Femur (tissue), 1 donor: Measurements from ENCODE around the gene AUTS2.

ENCODE experiments used
- DNase-seq: peaks from one replicate; pipeline ENCODE4 v3.0.0-alpha.2; 2017

Gene AUTS2

GRCh38 chr7:70154521-70155180, 556.4 kb downstream of the AUTS2 start:
- no peak for DNase-seq

- DNase-seq = no peak
These were observed 557.8 kb downstream of the AUTS2 start for GRCh38 chr7:70156057-70156456.

GRCh38 chr7:70159121-70159520, 560.8 kb downstream of the AUTS2 start:
- no peak for DNase-seq

GRCh38 chr7:70165477-70166170, 567.3 kb downstream of the AUTS2 start:
- no peak for DNase-seq

GRCh38 chr7:70171369-70171920, 573.2 kb downstream of the AUTS2 start:
- DNase-seq = no peak

DNA sequence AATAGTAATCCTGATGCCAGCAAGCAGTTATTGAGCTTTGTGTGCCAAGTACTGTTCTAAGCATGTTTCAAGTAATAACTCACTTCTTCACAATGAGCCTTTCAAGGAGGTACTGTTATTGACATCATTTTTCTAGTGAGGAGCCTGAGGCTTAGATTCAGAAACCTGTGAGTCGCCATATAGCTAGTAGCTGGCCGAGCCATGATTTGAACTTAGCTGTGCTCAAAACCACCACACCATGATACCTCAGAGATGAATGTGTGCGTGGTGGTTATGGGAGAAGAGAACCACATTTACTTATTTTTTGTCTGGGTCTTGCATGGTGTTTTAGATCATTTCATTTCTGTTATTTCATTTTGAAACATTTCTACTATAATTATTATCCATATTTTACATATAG, 578.9 kb downstream of the AUTS2 start:
- no peak for DNase-seq

GRCh38 chr7:70178211-70178610, 579.9 kb downstream of the AUTS2 start:
- DNase-seq = no peak

DNA sequence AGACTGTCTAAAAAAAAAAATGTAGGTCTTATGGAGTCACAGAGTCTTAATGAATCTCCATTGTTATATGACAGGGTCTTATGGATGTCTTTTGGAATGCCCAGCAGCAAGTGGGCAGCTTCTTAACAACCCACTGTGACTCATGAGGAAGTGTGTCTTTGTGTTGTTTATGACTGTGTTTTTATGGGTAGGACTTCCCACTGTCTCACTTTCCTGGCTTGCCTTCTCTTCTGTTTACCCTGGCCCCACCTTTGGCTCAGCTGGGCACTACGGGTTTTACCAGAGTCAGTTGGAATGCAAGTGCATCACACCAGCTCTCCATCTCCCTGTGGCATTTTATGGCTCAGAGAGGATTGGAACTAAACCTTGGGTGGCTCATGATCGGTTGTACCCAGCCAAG, 580.5 kb downstream of the AUTS2 start:
- no peak for DNase-seq

DNA sequence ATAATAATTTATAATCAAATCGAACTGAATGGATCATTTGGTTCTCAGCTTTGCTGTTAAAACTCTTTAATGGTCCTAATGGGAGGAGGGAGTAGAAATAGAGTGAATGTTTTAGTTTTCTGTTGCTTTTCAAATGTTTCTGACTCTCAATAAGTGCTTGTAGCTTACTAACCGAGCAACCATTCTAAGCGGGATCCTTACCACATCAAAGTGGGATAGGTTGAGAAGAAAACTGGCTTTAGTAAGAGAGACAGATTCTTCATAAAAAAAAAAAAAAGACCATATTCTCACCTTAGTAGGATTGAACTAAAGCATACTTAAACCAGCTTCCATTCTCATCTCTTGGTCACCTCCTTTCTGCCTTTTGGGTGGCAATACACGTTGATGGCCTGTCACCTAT, 584.2 kb downstream of the AUTS2 start:
- DNase-seq = no peak

GRCh38 chr7:70183278-70183677, 585.0 kb downstream of the AUTS2 start:
- DNase-seq = no peak

DNA sequence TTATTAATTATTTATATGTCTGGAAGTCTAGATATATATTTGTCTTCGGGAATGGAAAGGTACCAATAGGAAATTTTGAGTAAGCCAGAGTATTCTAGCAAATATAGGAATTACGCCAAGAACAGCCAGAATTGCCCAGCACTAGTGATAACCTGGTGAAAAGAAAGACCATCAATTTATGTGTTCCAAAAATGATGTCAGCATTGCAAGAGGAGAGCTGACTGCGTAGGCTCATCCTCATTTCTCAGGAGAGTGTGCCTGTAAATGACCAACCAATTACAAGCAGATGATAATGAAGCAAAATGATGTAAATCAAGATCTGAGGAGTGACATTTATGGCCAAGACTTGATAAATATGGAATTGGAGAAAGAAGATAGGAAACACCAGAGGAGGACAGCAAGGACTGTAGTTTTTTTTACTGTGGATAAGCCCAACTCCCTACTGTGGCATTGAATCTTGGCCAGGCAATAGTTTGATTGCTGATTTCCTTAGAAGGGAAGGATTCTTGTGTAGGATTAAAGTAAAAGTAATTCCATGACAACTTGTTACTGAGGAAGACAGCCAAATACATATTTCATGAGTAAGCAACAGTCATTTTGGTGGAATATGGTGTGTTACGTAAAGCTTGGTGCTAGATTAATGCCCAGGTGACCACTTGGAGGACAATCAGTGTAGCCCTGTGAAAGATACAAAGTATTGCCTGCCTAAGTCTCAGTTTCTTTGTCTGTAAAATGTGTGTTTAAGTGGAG, 590.8 kb downstream of the AUTS2 start:
- no peak for DNase-seq

- no peak for DNase-seq
These were observed 591.5 kb downstream of the AUTS2 start for GRCh38 chr7:70189776-70190175.

DNA sequence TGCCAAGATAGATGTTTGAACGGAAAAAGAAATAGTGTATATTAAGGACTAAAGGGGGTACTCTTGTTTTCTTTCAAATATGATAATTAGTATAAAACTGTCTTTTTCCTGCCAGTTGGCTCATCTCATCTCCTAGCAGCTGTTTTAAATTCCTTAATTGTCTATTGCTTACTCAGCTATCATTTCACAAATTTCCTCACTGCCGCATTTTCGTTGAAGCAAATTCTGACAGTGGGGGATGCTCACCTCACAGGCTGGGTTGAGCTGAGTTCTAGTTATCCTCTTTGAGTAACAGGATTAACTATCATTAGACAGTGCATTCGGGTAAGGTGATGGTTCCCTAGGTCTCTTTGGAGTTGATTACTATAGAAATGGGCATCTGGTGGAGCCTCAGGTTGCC, 592.0 kb downstream of the AUTS2 start:
- DNase-seq = no peak

GRCh38 chr7:70193514-70193913, 595.2 kb downstream of the AUTS2 start:
- DNase-seq = no peak

GRCh38 chr7:70208236-70209063, 610.2 kb downstream of the AUTS2 start:
- DNase-seq = no peak

GRCh38 chr7:70210200-70210935, 612.1 kb downstream of the AUTS2 start:
- no peak for DNase-seq

DNA sequence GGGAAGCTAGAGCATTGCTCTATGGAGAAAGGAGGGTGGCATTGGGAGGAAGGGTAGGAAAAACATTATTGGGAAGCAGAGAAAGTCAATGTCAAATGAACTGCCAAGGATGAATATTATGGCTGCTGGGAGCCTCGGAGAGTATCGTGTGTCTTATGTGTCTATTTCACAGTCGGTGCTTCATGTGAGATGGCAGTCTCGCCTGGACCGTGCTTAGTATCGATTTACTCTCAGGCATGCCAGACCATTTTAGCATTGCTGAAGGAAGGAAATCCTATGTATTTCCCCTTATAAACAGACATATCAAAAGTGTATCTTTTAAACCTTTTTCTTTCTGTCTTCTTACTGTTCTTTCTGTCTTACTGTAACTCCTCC, 612.6 kb downstream of the AUTS2 start:
- DNase-seq = no peak

DNA sequence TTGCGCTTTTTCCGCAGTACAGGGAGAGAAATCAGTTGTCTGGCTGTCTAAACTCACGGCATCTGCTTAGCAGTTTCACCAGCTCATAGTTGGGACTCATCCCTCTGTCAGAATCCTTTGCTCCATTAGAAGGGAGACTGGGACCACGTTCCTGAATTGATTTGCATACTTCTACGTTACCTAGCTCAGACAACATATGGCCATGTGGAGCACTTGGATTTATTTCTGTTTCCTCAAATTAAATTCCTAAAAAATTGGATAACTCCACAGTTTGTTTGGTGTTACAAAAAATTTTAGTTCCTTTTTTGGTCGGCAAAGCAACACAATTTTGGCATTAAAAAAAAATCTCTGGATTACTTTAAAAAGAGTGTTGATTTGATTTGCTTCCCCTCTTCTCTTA, 614.0 kb downstream of the AUTS2 start:
- DNase-seq = no peak

DNA sequence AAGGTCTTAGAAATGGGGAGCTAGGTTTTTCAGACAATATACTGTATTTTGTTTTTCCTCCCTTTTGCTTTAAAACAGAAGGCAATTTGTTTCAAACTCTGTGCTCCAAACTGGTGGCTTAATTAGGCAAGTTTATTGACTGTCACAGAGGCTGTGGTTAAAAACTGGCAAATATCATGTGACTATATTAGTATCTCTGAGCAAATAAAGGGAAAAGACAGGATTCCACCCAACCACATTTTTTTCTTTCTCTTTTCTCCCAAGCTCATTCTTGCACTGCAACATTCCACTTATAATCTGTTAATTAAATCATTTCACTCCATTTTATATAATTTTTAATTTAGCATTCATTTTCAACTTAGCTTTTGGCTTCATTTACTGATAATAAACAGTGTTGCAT, 615.8 kb downstream of the AUTS2 start:
- no peak for DNase-seq

DNA sequence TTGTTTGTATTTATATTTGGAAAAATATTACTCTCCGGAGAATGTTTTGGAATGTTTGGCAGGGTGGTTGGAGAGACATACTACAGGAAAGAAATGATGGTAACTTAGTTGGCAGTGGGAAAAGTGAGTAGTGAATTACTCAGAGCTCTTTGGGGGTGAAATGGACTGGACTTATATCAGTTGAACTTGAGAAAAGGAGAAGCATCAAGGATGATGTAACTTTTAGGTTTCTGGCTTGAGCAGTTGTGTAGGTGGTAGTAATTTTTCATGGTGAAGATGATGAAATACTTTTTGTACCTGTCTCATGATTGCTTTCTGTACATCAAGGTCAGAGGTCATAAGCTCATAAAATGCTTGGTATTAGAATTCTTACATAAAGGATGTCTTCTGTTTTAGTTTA, 617.2 kb downstream of the AUTS2 start:
- no peak for DNase-seq

DNA sequence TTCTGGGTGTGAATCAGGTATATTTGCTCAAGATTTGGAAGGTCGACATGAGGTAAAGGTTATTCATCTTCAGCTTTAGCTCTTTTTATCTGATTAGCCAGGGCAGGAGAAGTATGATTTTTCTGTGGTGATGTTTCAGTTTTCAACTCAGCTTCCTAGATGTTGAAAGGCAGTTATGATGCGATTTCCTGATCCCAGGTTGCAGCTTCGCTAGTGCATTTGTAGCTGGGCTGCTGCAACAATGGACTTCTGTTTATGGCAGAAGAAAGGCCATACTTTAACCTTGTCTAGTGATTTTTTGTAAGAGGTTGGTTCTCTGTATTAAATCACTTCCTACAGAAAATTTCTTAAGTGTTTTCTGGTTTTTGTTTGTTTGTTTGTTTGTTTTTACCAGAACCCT, 619.3 kb downstream of the AUTS2 start:
- no peak for DNase-seq

- no peak for DNase-seq
These were observed 619.7 kb downstream of the AUTS2 start for GRCh38 chr7:70218006-70218405.
